Bronchial epithelial cell (primary cell): ENCODE data around the gene PDIA5. TPM values are rescaled to one million over a fixed set of nuclear protein-coding genes. Genes with fewer than 3 reads are reported as not detected.

Source experiments
- DNase-seq: peaks from one replicate; pipeline ENCODE4 v3.0.0-alpha.2; 2010; ENCODE audit warnings: low read depth
- FAIRE-seq: peaks from 2 replicates; lab custom pipeline; 2011; peaks lifted over from hg19 to GRCh38; lab: Jason Lieb, UNC
- H3K27me3 ChIP-seq: 2 replicates; pipeline ENCODE4 v1.5.1; 2011; ENCODE audit warnings: low read length; ENCODE audit not compliant: control insufficient read depth, insufficient read depth
- H3K36me3 ChIP-seq: 2 replicates; pipeline ENCODE4 v1.5.1; 2011; ENCODE audit warnings: low read length; ENCODE audit not compliant: control insufficient read depth, insufficient read depth
- H3K4me3 ChIP-seq: 2 replicates; pipeline ENCODE4 v1.5.1; 2011; ENCODE audit warnings: mild to moderate bottlenecking, low read depth, low read length, control low read depth
- total RNA-seq: library from RNA; depleted of rRNA; stranded (reverse); fragments of >200 nt; gene quantifications from 2 replicates; pipeline ENCODE4 v1.2.1, GENCODE V29; 2014
- TF ChIP-seq, protein P1 (sequence below): IDR thresholded peaks from 2 replicates; pipeline ENCODE4 v1.5.1; 2011; ENCODE audit warnings: mild to moderate bottlenecking, moderate library complexity, low read length, control low read depth, inconsistent platforms; ENCODE audit not compliant: insufficient read depth, severe bottlenecking

PDIA5 gene
- total RNA-seq, 1 donor from 2014 or later, result 29.2 TPM

DNA sequence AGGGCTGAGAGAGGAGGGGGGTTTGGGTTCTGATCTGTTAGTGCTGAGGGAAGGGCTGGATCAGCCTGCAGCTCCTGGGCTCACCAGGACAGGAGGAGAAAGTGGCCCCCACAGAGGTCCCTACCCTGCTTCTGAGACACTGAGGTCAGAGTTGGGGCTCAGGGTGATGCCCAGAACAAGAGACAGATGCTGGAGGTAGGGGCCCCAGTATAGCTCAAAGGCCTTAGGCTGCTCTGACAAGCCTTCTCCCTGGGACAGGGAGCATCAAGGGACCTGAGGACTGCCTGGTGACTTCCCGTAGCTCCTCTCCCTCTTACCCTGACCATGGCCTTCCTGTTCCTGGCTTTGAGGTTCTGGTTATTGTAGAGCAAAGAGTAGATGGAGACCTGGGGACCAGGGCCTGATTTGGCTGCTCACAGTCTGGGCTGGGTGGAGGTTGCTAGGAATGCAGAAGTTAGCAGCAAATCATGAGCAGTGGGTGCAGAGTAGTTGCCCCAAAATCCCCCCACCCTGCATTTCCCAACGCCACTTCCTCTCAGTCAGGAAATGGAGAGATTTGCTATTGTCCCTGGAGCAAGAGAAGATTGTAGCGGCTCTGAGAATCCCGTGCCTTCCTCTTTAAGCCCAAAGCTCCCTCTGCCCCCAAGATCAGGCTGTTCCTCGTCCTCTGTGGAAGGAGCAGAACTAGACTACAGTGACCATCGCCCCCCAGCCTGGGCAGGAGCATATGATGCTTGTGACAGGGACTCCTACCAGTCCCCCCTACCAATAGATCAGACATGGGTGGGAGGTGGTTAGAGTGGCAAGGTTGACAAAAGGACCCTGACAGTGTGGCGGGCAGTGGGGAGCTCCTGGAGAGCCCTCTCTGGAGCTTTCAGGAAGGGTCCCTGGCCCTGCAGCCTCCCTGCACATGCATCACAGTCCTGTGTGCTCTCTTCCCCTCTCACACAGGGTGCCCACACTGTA is 87.5 kb downstream of the PDIA5 start:
- Histone ChIP-seq H3K27me3 (no peaks in the 10 kb centered on the region), H3K36me3 (peaks cover 26% of the 10 kb centered on the region), H3K4me3 (no peak overlapping the region)
- TF ChIP-seq, protein P1, sequence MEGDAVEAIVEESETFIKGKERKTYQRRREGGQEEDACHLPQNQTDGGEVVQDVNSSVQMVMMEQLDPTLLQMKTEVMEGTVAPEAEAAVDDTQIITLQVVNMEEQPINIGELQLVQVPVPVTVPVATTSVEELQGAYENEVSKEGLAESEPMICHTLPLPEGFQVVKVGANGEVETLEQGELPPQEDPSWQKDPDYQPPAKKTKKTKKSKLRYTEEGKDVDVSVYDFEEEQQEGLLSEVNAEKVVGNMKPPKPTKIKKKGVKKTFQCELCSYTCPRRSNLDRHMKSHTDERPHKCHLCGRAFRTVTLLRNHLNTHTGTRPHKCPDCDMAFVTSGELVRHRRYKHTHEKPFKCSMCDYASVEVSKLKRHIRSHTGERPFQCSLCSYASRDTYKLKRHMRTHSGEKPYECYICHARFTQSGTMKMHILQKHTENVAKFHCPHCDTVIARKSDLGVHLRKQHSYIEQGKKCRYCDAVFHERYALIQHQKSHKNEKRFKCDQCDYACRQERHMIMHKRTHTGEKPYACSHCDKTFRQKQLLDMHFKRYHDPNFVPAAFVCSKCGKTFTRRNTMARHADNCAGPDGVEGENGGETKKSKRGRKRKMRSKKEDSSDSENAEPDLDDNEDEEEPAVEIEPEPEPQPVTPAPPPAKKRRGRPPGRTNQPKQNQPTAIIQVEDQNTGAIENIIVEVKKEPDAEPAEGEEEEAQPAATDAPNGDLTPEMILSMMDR, result no peak
- no peak for FAIRE-seq
- no peak for DNase-seq

DNA sequence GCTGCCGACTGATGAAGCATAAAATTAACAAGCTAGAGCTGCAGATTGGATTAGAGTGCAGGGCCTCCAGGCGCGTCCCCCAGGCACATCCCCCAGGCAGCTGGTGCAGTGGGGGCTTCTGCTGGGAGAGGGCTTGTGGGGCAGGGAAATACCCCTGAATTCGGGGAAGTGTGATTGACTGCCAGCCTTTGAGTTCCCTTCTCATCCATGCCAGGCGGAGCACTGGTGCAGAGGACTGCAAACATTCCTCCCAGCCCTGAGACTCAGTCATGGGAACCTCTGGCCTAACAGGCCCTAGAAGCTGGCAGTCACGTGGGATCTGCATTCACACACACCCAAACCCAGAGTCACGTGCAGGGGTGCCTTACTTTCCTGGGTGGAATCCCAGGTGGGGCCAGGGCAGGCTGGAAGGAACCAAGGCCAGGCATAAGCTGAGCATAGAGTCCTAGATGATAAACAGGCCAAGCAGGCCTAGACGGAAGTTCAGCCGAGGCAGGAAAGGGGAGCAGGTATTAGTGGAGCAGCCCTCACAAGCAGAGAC is 88.7 kb downstream of the PDIA5 start:
- DNase-seq (no peak), FAIRE-seq (no peak)
- H3K27me3 ChIP-seq, result no peaks in the 10 kb centered on the region
- TF ChIP-seq, protein P1, result no peak
- no peak overlapping the region for H3K4me3 ChIP-seq
- peaks cover 30% of the 10 kb centered on the region for H3K36me3 ChIP-seq

DNA sequence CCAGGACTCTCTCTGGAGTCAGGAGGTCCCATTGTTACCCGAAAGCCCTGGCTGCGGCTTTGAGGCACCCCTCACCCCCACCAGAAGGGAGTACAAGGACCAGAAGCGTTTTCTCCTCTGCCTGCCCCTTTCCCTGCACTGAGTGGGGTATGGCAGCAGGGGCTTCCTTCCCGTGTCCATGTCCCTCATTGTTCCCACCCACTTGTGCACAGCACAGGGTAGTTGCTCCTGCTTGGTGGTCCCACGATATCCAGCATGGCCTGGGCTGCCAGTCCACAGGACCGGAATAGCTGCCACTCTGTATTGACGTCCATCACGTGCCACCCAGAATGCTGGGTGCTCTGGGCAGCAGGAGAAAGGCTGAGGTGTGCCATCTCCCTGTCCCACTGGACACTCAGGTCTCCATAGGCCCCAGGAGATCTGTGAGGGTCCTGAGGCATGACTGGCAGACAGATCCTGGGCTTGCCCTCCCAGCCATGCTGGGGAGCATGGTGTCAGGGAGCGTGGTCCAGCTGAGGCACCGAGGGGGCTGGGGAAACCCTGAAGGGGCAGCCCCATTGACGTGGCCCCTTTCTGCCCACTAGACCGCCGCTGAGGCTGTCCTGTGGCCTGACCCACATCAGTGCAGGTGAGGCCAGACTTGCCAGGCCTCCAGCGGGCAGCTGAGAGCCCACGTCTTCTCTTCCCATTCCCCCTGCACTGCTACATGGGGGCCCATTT is 89.6 kb downstream of the PDIA5 start:
- Histone ChIP-seq H3K36me3 (peaks cover 29% of the 10 kb centered on the region), H3K27me3 (no peaks in the 10 kb centered on the region), H3K4me3 (no peak overlapping the region)
- DNase-seq (no peak), FAIRE-seq (no peak)
- TF ChIP-seq, protein P1, result no peak

DNA sequence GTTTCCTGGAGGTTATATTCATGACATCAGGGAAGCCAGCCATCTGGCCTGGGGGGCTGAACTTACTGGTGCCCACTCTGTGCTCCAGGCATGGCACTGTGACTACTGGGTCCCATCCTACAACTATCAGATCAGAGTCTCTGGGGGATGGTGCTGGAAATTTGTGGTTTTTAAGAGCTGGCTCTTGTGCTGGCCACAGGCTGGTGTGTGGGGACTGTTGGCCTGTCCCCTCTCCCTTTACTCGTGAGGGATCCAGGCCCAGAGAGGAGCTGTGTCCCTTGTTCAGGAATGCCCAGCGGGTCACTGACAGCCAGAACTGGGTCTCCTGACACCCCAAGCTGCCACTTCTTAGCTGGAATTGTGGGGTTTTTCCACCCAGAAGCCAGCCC is 90.4 kb downstream of the PDIA5 start:
- peaks cover 29% of the 10 kb centered on the region for H3K36me3 ChIP-seq
- DNase-seq, result no peak
- TF ChIP-seq, protein P1, result no peak
- no peak for FAIRE-seq
- no peaks in the 10 kb centered on the region for H3K27me3 ChIP-seq
- no peak overlapping the region for H3K4me3 ChIP-seq

DNA sequence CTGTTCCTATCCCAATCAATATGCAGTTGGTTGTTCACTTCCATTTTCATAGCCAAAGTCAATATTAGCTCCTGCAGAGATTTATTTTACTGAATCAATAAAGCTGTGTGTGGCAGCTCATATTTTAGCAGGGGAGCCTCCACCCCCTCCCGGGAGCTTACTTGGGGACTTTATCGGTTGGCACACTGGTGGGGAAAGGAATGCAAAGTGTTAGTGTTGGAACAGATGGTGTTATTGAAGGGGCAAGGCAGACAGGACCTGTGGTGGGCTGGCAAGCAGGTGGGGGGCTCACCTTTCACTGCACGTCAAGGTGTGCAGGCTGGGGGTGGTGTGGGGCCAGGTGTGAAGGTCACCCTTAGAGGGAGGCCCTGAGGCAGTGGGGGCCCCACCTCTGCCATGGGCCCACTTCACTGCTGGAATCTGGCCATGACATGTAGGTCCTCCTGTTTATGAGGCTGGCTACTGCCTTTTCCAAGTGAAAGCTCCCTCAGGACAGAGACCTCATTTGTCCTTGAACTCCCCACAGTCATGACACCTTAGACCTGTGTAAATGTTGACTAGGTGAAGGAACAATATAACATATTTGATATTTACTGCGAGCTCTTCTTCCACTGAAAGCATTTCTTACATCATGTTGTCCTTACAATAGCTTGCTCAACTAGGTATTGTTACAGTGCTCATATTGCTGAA is 90.9 kb downstream of the PDIA5 start:
- H3K36me3 ChIP-seq, result peaks cover 29% of the 10 kb centered on the region
- no peak overlapping the region for H3K4me3 ChIP-seq
- FAIRE-seq, result no peak
- H3K27me3 ChIP-seq, result no peaks in the 10 kb centered on the region
- TF ChIP-seq, protein P1, result no peak
- no peak for DNase-seq
